H1 (cell line): ENCODE measurements around the gene SERTAD2. TPM values are rescaled to one million over a fixed set of nuclear protein-coding genes. Genes with fewer than 3 reads are reported as not detected.

Source experiments
- CBX8 ChIP-seq: fragments of 300-800, 300-1000 bp; sonication (generic); IDR thresholded peaks from 2 replicates; pipeline ENCODE4 v1.7.1; 2016; ENCODE audit warnings: low read depth, low read length, borderline replicate concordance
- CREB1 ChIP-seq: IDR thresholded peaks from 2 replicates; pipeline ENCODE4 v1.6.1; 2012; ENCODE audit warnings: inconsistent platforms
- CTBP2 ChIP-seq: IDR thresholded peaks from 2 replicates; pipeline ENCODE4 v1.7.0; 2011; ENCODE audit warnings: borderline replicate concordance, mild to moderate bottlenecking, moderate library complexity, mixed read lengths, low read length; ENCODE audit not compliant: insufficient read depth, insufficient read length
- HDAC6 ChIP-seq: IDR thresholded peaks from one replicate; pipeline ENCODE4 v1.7.1; 2012; ENCODE audit warnings: low read depth, mild to moderate bottlenecking, inconsistent platforms, low read length, moderate library complexity
- JUND ChIP-seq: IDR thresholded peaks from 2 replicates; pipeline ENCODE4 v1.6.1; 2011; ENCODE audit warnings: mild to moderate bottlenecking, improper control_type of control experiment, low read length
- SIX5 ChIP-seq: IDR thresholded peaks from 2 replicates; pipeline ENCODE4 v1.6.1; 2011; ENCODE audit warnings: mild to moderate bottlenecking, low read depth, low read length
- TCF12 ChIP-seq: IDR thresholded peaks from 2 replicates; pipeline ENCODE4 v1.6.1; 2011; ENCODE audit warnings: low read depth, mild to moderate bottlenecking, low read length
- polyA plus RNA-seq, 7 experiments: library from polyadenylated mRNA; depleted of rRNA in 3 of 7; stranded (reverse) in 5 of 7; unstranded in 2 of 7; fragments of >200 nt in 5 of 7; fragments of 200-250 nt in 2 of 7; gene quantifications; 1 replicate in 5 of 7; 2 replicates in 1 of 7; 4 replicates in 1 of 7; pipeline versions ENCODE4 v1.2.1 to v1.2.3, GENCODE V29; 2011 to 2013; ENCODE audit warnings: missing spikeins in 2 of 7, mixed read lengths in 2 of 7
- total RNA-seq: library from RNA; stranded (reverse); fragmentation: NEBNext Ultra II Directional; extraction: Animal tissue kit (Norgen Biotek cat#: 25700); gene quantifications from 2 replicates; pipeline ENCODE4 v1.2.1, GENCODE V29; 2021

Gene SERTAD2
- total and polyA plus RNA-seq, 2 of the 8 experiments (the other 6 are each of a cell fraction or from before 2014, with no cell fraction given): 2.9 to 4.5 TPM

GRCh38 chr2:64582774-64583340 is 70.9 kb downstream of the SERTAD2 start (continued):
- TF ChIP-seq TCF12: no peak
- no peak for TF ChIP-seq SIX5
- TF ChIP-seq JUND: no peak
- no peak for TF ChIP-seq CTBP2
- TF ChIP-seq HDAC6: no peak
- TF ChIP-seq CBX8: no peak
- no peak for TF ChIP-seq CREB1
- TF ChIP-seq, all 59 proteins: peak for 0
